HG03175 (cell line): ENCODE results near the gene STON1.
"Not testable (repeated sequence)": the region's sequence is repeated elsewhere in the genome, so short reads cannot be mapped to it uniquely, and the experiment has no call there.

ENCODE experiments used
- ATAC-seq: cut with Tn5 transposase; IDR thresholded peaks from one replicate; pipeline ENCODE4 v1.9.1; 2021; ENCODE audit warnings: mild to moderate bottlenecking, moderate library complexity; ENCODE audit not compliant: unreplicated experiment

Gene STON1

GRCh38 chr2:48569433-48569832 is 39.5 kb downstream of the STON1 start:
- ATAC-seq, result no peak

- ATAC-seq, result no peak
Measured at GRCh38 chr2:48572816-48573215, 42.9 kb downstream of the STON1 start.

GRCh38 chr2:48574353-48575287 is 44.7 kb downstream of the STON1 start:
- ATAC-seq, result no peak

- no peak for ATAC-seq
Measured at GRCh38 chr2:48578313-48578712, 48.4 kb downstream of the STON1 start.

- ATAC-seq, result no peak
Measured at GRCh38 chr2:48583961-48584360, 54.0 kb downstream of the STON1 start.

- no peak for ATAC-seq
Measured at GRCh38 chr2:48584551-48584950, 54.6 kb downstream of the STON1 start.

- no peak for ATAC-seq
Measured at GRCh38 chr2:48586433-48586832, 56.5 kb downstream of the STON1 start.

- ATAC-seq, result no peak
Measured at GRCh38 chr2:48587560-48587959, 57.6 kb downstream of the STON1 start.

GRCh38 chr2:48587961-48588360 is 58.0 kb downstream of the STON1 start:
- no peak for ATAC-seq

- ATAC-seq, result no peak
Measured at GRCh38 chr2:48588745-48589144, 58.8 kb downstream of the STON1 start.

GRCh38 chr2:48589170-48589767 is 59.3 kb downstream of the STON1 start:
- no peak for ATAC-seq

GRCh38 chr2:48590017-48590416 is 60.1 kb downstream of the STON1 start:
- ATAC-seq, result no peak

GRCh38 chr2:48592067-48592466 is 62.1 kb downstream of the STON1 start:
- no peak for ATAC-seq

GRCh38 chr2:48596751-48597150 is 66.8 kb downstream of the STON1 start:
- not testable (repeated sequence) for ATAC-seq

- no peak for ATAC-seq
Measured at GRCh38 chr2:48597492-48597891, 67.5 kb downstream of the STON1 start.

GRCh38 chr2:48600204-48600813 is 70.4 kb downstream of the STON1 start:
- no peak for ATAC-seq

GRCh38 chr2:48600917-48601316 is 71.0 kb downstream of the STON1 start:
- ATAC-seq, result no peak

- ATAC-seq, result peak; percentile 51
Measured at GRCh38 chr2:48601349-48601748, 71.4 kb downstream of the STON1 start.

GRCh38 chr2:48605482-48606175 is 75.7 kb downstream of the STON1 start:
- ATAC-seq, result no peak

- no peak for ATAC-seq
Measured at GRCh38 chr2:48607307-48608014, 77.5 kb downstream of the STON1 start.

GRCh38 chr2:48613211-48613610 is 83.3 kb downstream of the STON1 start:
- no peak for ATAC-seq
